CD4-positive, alpha-beta T cell treated with Interleukin-21 for 1 hour (primary cell): ENCODE data around the gene COL4A4.

Experiments used
- DNase-seq: peaks from one replicate; pipeline ENCODE4 v3.0.0-alpha.2; 2020

The COL4A4 gene

DNA sequence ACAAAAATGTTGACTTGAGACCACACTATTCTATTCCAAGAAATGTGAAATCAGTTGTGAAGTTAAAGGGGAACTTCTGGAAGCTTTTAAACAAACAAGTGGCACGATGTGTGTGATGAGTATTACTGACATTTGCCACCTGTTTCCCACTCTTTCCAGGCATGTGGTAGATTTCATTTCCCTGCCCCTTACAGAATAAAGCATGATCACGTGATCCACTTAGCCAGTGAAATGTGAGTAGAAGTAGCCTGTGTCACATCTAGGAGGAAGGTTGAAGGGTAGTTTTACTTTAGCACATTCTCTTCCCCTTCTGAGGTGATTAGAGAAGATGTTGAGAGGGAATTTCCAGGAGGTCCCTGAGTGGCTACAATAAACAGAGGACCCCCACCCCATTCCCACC, 3.8 kb downstream of the COL4A4 start:
- DNase-seq = no peak

DNA sequence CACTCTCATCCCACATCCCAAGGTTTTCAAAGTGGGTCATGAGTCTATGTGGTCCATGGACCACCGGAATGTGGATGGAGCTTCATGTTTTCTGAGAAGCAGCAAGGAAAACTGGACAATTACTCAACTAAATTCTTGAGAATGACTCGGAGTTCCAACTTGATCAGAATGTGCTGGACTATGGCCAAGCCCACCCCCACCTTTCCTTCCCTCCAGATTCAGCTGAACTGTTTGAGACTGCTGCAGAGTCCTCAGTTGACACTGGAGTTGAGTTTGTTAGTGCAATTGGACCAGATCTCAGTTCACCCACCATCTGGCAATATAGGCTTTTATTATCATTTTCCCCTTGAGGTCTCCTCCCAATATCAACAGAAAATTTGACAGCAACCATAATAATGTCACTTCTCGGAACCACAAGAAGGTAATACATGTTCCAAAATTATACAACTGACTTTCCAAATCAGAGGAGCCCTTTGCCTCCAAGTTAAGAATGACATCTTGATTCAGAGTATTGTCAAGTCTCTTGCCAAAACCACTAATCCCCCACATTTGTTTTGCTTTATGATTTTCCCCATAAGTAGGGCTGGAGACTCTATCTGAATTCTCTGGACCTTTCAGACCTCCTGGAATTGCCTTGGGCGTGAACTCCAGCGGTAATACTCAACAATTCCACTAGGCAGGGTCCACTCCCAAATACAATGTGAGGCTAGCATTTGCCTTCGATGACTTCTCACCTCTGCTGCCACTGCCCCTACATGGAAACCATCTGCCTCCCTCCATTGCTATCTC, 8.8 kb downstream of the COL4A4 start:
- DNase-seq = no peak

DNA sequence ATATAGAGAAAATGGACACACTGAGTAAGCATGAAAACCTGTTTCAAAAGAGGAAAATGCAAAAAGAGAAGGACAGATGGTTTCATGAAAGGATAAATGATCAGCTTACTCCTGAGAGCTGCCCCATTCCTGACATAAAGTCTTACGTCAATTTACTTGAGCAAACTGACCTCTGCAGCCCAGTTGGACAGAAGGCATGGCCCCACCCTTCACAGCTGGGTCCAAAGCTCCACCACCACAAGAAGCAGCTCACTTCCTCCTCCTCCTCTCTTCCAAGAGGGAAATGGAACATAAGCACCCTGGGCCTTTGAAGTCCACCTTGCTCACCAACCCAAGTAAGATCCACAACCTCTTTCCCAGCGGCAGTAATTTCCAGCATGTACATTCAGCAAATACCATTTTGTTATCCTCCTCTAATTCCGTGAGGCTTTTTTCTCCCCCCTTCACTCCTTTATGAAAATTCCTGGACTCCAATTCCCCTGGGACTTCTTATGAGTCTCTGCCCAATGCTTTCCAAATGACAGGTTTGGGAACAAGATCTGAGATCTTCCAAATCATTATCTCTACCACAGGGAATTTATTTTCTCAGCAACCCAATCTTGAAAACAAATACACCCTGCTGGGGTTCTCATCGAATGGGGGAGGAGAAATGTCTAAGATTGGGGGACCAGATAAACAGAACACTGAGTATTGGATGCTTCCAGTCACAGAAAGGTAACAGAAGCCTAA, 10.1 kb downstream of the COL4A4 start:
- no peak for DNase-seq

DNA sequence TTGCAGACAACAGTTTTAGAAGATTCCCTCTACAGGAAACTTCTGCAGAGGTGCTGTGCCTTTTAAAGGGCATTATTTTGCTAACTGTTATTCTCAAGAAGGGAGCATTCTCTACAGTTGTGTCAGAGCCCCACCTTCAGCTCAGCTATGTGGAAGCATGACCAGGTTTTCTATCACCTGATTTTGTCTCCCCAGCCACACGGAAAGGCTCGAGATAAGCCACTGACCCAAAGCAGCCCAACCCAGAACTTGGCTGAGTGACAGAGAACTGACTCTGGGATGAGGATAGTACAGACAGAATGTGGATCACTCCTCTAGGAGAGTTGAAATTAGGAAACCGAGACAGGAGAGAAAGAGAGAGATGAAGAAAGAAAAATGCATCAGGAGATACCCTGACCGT, 10.7 kb downstream of the COL4A4 start:
- DNase-seq = no peak

DNA sequence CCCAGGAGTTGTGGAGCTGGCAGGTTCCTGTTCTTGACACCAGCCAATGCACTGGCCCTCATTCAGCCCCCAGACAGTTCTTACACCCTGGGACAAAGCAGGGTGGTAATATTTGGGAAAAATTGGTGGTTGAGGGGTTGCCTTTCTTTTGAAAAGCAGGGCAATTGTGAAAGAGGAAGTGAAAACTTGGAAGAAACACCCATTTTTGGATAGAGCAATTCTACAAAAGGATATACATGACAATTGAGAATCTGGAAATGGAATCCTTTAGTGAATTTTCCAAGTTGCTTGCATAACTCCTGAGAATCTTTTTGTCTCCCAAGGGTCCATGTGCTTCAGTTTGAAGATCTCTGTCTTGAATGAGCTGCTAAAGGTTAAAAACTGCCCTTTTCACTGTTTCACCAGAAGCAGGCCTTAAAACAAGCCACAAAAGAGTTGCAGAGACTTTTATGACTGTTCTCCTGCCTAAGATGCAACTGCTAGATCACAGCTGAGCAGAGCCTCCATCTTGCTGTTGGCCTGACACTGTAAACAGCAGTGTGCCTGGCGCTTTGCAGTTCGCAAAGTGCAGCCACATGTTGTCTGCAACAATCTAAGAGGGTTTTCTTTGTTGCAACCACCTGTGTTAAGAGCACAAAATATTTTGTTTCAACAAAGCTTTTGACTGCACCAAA, 11.8 kb downstream of the COL4A4 start:
- DNase-seq = no peak

GRCh38 chr2:227150222-227150936, 13.6 kb downstream of the COL4A4 start:
- no peak for DNase-seq

GRCh38 chr2:227148106-227148505, 15.9 kb downstream of the COL4A4 start:
- DNase-seq = no peak

DNA sequence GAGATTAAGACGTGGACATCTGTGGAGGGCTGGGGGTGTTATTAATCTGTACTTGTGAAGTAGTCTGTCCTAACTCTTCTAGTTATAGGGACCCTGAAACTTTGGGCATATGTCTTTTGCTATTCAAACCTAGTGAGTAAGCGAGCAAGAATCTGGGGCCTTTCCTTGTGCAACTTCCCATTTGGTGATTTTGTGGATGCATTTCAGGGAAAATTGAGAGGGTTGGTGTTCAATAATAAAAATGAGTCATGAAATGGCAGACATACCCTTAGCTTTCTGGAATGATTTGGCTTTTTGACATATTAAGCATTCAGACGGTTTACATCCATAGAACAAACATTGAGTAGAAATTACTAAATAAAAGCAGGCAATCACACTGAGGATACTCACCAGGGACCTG, 17.0 kb downstream of the COL4A4 start:
- DNase-seq = no peak

DNA sequence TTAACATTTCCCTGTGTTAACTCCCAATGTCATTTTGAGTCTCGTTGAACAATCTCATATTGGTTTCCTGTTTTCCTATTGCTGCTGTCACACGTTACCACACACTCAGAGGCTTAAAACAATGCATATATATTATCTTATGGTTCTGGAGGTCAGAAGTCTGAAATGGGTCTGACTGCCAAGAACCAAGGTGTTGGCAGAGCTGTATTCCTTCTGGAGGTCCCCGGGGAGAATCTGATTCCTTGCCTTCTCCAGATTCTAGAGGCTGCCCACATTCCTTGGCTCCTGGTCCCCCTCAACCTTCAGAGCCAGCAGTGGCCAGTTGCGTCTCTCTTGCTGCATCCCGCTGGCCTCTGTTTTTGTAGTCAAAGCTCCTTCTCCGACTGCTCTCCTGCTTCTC, 17.5 kb downstream of the COL4A4 start:
- DNase-seq = no peak

- DNase-seq = no peak
These were observed 20.1 kb downstream of the COL4A4 start for GRCh38 chr2:227143895-227144294.

- DNase-seq = no peak
These were observed 22.7 kb downstream of the COL4A4 start for GRCh38 chr2:227141301-227141700.

DNA sequence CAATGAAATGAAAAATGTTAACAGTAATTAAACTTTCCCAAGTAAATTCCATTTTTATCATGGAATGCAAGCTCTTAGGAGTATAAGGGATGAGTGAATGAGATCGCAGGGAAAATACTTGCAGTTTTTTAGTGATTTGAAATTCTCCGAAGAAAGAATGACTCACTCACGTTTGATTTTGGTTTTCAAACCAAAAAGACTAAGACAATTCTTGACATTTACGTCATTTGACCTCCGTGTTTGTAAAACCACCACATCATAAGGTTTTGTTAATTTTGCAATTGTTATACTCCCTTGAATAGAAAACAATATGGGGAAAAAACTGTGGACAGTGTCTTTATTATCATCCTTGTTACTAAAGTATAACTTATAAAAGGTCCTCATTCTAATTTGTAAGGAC, 29.4 kb downstream of the COL4A4 start:
- DNase-seq = no peak

- no peak for DNase-seq
These were observed 31.0 kb downstream of the COL4A4 start for GRCh38 chr2:227132986-227133385.

GRCh38 chr2:227130636-227131035, 33.4 kb downstream of the COL4A4 start:
- DNase-seq = no peak

GRCh38 chr2:227127201-227127600, 36.8 kb downstream of the COL4A4 start:
- DNase-seq = no peak

GRCh38 chr2:227125506-227125905, 38.5 kb downstream of the COL4A4 start:
- DNase-seq = no peak

GRCh38 chr2:227124811-227125210, 39.2 kb downstream of the COL4A4 start:
- no peak for DNase-seq

- DNase-seq = no peak
These were observed 40.3 kb downstream of the COL4A4 start for GRCh38 chr2:227123697-227124096.

GRCh38 chr2:227118353-227118752, 45.7 kb downstream of the COL4A4 start:
- DNase-seq = no peak

- no peak for DNase-seq
These were observed 46.2 kb downstream of the COL4A4 start for GRCh38 chr2:227117852-227118251.

DNA sequence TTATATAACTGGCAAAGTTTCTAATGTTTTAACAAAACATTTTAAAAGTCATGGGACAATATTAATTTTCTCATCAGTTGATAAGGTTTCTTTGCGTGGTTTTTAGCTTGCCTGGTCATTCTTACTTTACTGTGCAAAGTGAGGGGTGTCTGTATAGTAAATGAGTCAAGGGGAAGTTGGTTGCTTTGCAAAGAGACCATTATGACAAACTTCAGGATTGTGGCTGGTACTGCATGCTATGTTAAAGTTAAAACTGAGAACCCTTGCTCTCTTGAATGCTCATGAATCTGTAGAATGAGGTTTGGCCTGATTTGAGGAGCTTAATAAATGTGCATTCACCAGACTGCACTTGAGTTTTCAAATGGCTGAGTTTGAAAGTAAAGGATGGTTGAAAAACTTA, 47.0 kb downstream of the COL4A4 start:
- DNase-seq = no peak

DNA sequence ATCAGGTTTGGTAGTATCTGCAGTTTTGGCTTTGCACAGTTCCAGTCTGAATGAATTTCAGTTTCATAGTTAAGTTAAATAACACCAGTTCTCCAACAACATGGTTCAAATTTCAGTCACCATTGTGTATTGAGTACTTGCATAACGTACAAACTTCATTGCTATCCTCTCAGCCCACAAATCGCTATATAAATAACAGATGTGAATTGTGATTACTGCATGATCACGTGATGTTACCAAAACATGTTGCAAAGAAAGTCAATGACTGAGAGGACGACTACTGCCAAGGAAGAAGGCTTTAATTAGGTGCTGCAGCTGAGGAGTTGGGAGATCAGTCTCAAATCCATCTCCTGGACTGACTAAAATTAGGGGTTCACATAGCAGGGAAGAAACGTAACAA, 48.2 kb downstream of the COL4A4 start:
- DNase-seq = no peak
